ENCODE measurements around the gene SETD7.

SETD7 gene

GRCh38 chr4:139523076-139523475 lies 32.9 kb downstream of the SETD7 start:
- Histone ChIP-seq H3K36me3 (ENCODE audit: insufficient read depth, low read length) (peaks cover 50% of the 10 kb centered on the region), H3K27ac (ENCODE audit: low read depth, low read length) (no peak overlapping the region), H3K4me1 (ENCODE audit: insufficient read depth, low read length) (peaks cover 6% of the 10 kb centered on the region), H3K27me3 (ENCODE audit: control insufficient read depth in 1 of 2, insufficient read depth in 2 of 2, low read length in 2 of 2) (no peaks in the 10 kb centered on the region), H3K9me3 (ENCODE audit: low read length) (no peaks in the 10 kb centered on the region), H3K9ac (ENCODE audit: low read length) (no peak overlapping the region), H3K4me3 (ENCODE audit: low read depth in 1 of 2, low read length in 2 of 2) (no peak overlapping the region)

- no peaks in the 10 kb centered on the region for H3K27me3 ChIP-seq (ENCODE audit: control insufficient read depth in 1 of 2, insufficient read depth in 2 of 2, low read length in 2 of 2)
- no peak overlapping the region for H3K4me3 ChIP-seq (ENCODE audit: low read depth in 1 of 2, low read length in 2 of 2)
- no peaks in the 10 kb centered on the region for H3K9me3 ChIP-seq (ENCODE audit: low read length)
- H3K27ac ChIP-seq (ENCODE audit: low read depth, low read length), result no peak overlapping the region
- no peak overlapping the region for H3K9ac ChIP-seq (ENCODE audit: low read length)
- H3K36me3 ChIP-seq (ENCODE audit: insufficient read depth, low read length), result peaks cover 51% of the 10 kb centered on the region
- peaks cover 6% of the 10 kb centered on the region for H3K4me1 ChIP-seq (ENCODE audit: insufficient read depth, low read length)
Observed at GRCh38 chr4:139522457-139522856, 33.6 kb downstream of the SETD7 start.

GRCh38 chr4:139521754-139522401 lies 34.1 kb downstream of the SETD7 start:
- Histone ChIP-seq H3K36me3 (ENCODE audit: insufficient read depth, low read length) (peaks cover 53% of the 10 kb centered on the region), H3K9me3 (ENCODE audit: low read length) (no peaks in the 10 kb centered on the region), H3K4me1 (ENCODE audit: insufficient read depth, low read length) (peaks cover 6% of the 10 kb centered on the region), H3K27ac (ENCODE audit: low read depth, low read length) (no peak overlapping the region), H3K27me3 (ENCODE audit: control insufficient read depth in 1 of 2, insufficient read depth in 2 of 2, low read length in 2 of 2) (no peaks in the 10 kb centered on the region), H3K9ac (ENCODE audit: low read length) (no peak overlapping the region), H3K4me3 (ENCODE audit: low read depth in 1 of 2, low read length in 2 of 2) (no peak overlapping the region)

- Histone ChIP-seq H3K36me3 (ENCODE audit: insufficient read depth, low read length) (peaks cover 61% of the 10 kb centered on the region), H3K9ac (ENCODE audit: low read length) (no peak overlapping the region), H3K27me3 (ENCODE audit: control insufficient read depth in 1 of 2, insufficient read depth in 2 of 2, low read length in 2 of 2) (no peaks in the 10 kb centered on the region), H3K4me3 (ENCODE audit: low read depth in 1 of 2, low read length in 2 of 2) (no peak overlapping the region), H3K9me3 (ENCODE audit: low read length) (no peaks in the 10 kb centered on the region), H3K27ac (ENCODE audit: low read depth, low read length) (no peak overlapping the region), H3K4me1 (ENCODE audit: insufficient read depth, low read length) (no peaks in the 10 kb centered on the region)
Observed at GRCh38 chr4:139515531-139515958, 40.5 kb downstream of the SETD7 start.

- Histone ChIP-seq H3K4me1 (ENCODE audit: insufficient read depth, low read length) (no peaks in the 10 kb centered on the region), H3K36me3 (ENCODE audit: insufficient read depth, low read length) (peaks cover 62% of the 10 kb centered on the region), H3K9ac (ENCODE audit: low read length) (no peak overlapping the region), H3K27me3 (ENCODE audit: control insufficient read depth in 1 of 2, insufficient read depth in 2 of 2, low read length in 2 of 2) (no peaks in the 10 kb centered on the region), H3K4me3 (ENCODE audit: low read depth in 1 of 2, low read length in 2 of 2) (no peak overlapping the region), H3K9me3 (ENCODE audit: low read length) (no peaks in the 10 kb centered on the region), H3K27ac (ENCODE audit: low read depth, low read length) (no peak overlapping the region)
Observed at GRCh38 chr4:139514382-139515059, 41.5 kb downstream of the SETD7 start.

GRCh38 chr4:139511320-139511719 lies 44.7 kb downstream of the SETD7 start:
- H3K27ac ChIP-seq (ENCODE audit: low read depth, low read length), result no peak overlapping the region
- H3K27me3 ChIP-seq (ENCODE audit: control insufficient read depth in 1 of 2, insufficient read depth in 2 of 2, low read length in 2 of 2), result no peaks in the 10 kb centered on the region
- H3K9ac ChIP-seq (ENCODE audit: low read length), result no peak overlapping the region
- no peaks in the 10 kb centered on the region for H3K4me1 ChIP-seq (ENCODE audit: insufficient read depth, low read length)
- no peak overlapping the region for H3K4me3 ChIP-seq (ENCODE audit: low read depth in 1 of 2, low read length in 2 of 2)
- peaks cover 55% of the 10 kb centered on the region for H3K36me3 ChIP-seq (ENCODE audit: insufficient read depth, low read length)
- no peaks in the 10 kb centered on the region for H3K9me3 ChIP-seq (ENCODE audit: low read length)

GRCh38 chr4:139509727-139510410 lies 46.1 kb downstream of the SETD7 start:
- Histone ChIP-seq H3K27ac (ENCODE audit: low read depth, low read length) (no peak overlapping the region), H3K4me1 (ENCODE audit: insufficient read depth, low read length) (no peaks in the 10 kb centered on the region), H3K36me3 (ENCODE audit: insufficient read depth, low read length) (peaks cover 51% of the 10 kb centered on the region), H3K9me3 (ENCODE audit: low read length) (no peaks in the 10 kb centered on the region), H3K4me3 (ENCODE audit: low read depth in 1 of 2, low read length in 2 of 2) (no peak overlapping the region), H3K27me3 (ENCODE audit: control insufficient read depth in 1 of 2, insufficient read depth in 2 of 2, low read length in 2 of 2) (no peaks in the 10 kb centered on the region), H3K9ac (ENCODE audit: low read length) (no peak overlapping the region)

GRCh38 chr4:139508581-139509237 lies 47.3 kb downstream of the SETD7 start:
- no peak overlapping the region for H3K4me3 ChIP-seq (ENCODE audit: low read depth in 1 of 2, low read length in 2 of 2)
- no peak overlapping the region for H3K9ac ChIP-seq (ENCODE audit: low read length)
- H3K36me3 ChIP-seq (ENCODE audit: insufficient read depth, low read length), result peaks cover 44% of the 10 kb centered on the region
- H3K27ac ChIP-seq (ENCODE audit: low read depth, low read length), result no peak overlapping the region
- no peaks in the 10 kb centered on the region for H3K9me3 ChIP-seq (ENCODE audit: low read length)
- H3K27me3 ChIP-seq (ENCODE audit: control insufficient read depth in 1 of 2, insufficient read depth in 2 of 2, low read length in 2 of 2), result no peaks in the 10 kb centered on the region
- H3K4me1 ChIP-seq (ENCODE audit: insufficient read depth, low read length), result no peaks in the 10 kb centered on the region

GRCh38 chr4:139506774-139507173 lies 49.2 kb downstream of the SETD7 start:
- Histone ChIP-seq H3K9me3 (ENCODE audit: low read length) (no peaks in the 10 kb centered on the region), H3K36me3 (ENCODE audit: insufficient read depth, low read length) (peaks cover 31% of the 10 kb centered on the region), H3K4me1 (ENCODE audit: insufficient read depth, low read length) (no peaks in the 10 kb centered on the region), H3K27ac (ENCODE audit: low read depth, low read length) (no peak overlapping the region), H3K9ac (ENCODE audit: low read length) (no peak overlapping the region), H3K27me3 (ENCODE audit: control insufficient read depth in 1 of 2, insufficient read depth in 2 of 2, low read length in 2 of 2) (no peaks in the 10 kb centered on the region), H3K4me3 (ENCODE audit: low read depth in 1 of 2, low read length in 2 of 2) (no peak overlapping the region)

- Histone ChIP-seq H3K36me3 (ENCODE audit: insufficient read depth, low read length) (peaks cover 5% of the 10 kb centered on the region), H3K4me1 (ENCODE audit: insufficient read depth, low read length) (no peaks in the 10 kb centered on the region)
Observed at GRCh38 chr4:139503622-139504166, 52.3 kb downstream of the SETD7 start.

More at GRCh38 chr4:139503622-139504166, 52.3 kb downstream of the SETD7 start:
- H3K27me3 ChIP-seq (ENCODE audit: control insufficient read depth in 1 of 2, insufficient read depth in 2 of 2, low read length in 2 of 2), result no peaks in the 10 kb centered on the region
- H3K4me3 ChIP-seq (ENCODE audit: low read depth in 1 of 2, low read length in 2 of 2), result no peak overlapping the region
- H3K9me3 ChIP-seq (ENCODE audit: low read length), result no peaks in the 10 kb centered on the region
- H3K9ac ChIP-seq (ENCODE audit: low read length), result no peak overlapping the region
- no peak overlapping the region for H3K27ac ChIP-seq (ENCODE audit: low read depth, low read length)

All from muscle layer of colon (tissue), 2 donors.